ENCODE data around the gene ARHGAP18. TPM values are rescaled to one million over a fixed set of nuclear protein-coding genes. Genes with fewer than 3 reads are reported as not detected.

Gene ARHGAP18
- total RNA-seq, 1 donor from 2014 or later = 7.9 TPM

DNA sequence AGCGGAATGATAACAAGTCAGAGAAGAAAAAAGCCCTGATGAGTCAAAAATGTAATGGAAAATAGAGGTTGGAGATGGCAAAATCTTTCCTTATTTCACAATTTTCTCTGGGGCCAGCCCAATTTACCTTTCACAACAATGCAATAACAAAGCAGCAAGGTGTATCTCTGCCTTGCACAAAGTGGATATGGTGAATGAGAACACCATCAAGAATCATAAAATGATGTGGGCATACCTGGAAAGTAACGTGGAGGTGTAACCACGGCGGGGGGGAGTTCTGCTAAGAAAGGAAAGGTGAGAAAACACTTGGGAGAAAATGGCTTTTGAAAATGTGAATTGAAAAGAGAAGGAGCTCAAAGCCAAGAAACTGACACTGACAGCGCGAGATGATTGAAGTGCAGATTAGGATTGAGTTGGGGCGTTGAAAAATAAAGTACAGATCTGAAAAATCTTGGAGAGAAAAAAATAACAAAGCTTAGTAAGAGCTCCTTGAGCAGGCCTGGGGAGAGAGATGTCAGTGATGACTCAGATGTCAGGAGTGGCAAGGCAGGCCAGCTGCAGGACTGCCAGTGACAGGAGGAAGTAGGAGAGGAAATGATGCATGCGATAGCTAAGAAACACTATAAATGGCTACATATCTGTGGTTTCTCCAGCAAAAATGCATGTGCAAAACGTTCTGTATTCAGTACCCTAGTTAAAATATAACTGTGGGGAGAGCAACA, 26.2 kb downstream of the ARHGAP18 start:
- H3K9me3 Mint-ChIP-seq (ENCODE audit: unreplicated experiment) = no peaks in the 10 kb centered on the region
- TF ChIP-seq, protein P1, sequence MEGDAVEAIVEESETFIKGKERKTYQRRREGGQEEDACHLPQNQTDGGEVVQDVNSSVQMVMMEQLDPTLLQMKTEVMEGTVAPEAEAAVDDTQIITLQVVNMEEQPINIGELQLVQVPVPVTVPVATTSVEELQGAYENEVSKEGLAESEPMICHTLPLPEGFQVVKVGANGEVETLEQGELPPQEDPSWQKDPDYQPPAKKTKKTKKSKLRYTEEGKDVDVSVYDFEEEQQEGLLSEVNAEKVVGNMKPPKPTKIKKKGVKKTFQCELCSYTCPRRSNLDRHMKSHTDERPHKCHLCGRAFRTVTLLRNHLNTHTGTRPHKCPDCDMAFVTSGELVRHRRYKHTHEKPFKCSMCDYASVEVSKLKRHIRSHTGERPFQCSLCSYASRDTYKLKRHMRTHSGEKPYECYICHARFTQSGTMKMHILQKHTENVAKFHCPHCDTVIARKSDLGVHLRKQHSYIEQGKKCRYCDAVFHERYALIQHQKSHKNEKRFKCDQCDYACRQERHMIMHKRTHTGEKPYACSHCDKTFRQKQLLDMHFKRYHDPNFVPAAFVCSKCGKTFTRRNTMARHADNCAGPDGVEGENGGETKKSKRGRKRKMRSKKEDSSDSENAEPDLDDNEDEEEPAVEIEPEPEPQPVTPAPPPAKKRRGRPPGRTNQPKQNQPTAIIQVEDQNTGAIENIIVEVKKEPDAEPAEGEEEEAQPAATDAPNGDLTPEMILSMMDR (IDR thresholded peaks at IDR 0.05; ENCODE audit: partially characterized antibody, unreplicated experiment) = no peak
- DNase-seq = no peak
- no peak overlapping the region for H3K4me3 Mint-ChIP-seq (ENCODE audit: unreplicated experiment)
- peaks cover 9% of the 10 kb centered on the region for H3K4me1 Mint-ChIP-seq (ENCODE audit: low read depth, unreplicated experiment)
- no peaks in the 10 kb centered on the region for H3K36me3 Mint-ChIP-seq (ENCODE audit: unreplicated experiment)
- peak overlapping the region; percentile 28 for H3K27ac Mint-ChIP-seq (ENCODE audit: unreplicated experiment)
- H3K27me3 Mint-ChIP-seq (ENCODE audit: unreplicated experiment) = no peaks in the 10 kb centered on the region

DNA sequence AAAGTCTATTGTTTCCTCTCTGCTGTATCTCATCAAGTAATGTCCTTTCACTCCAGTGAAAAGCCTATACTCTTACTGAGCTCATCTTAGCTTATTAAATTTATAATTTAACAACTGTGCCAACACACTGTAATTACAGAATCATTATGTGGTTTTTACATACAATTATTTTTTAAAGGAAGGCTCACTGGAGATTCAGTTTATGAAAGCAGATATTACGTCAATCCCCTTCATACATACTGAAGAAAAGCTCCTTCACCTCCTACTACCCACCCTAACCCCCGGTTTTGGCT, 28.1 kb downstream of the ARHGAP18 start:
- H3K27ac Mint-ChIP-seq (ENCODE audit: unreplicated experiment) = no peak overlapping the region
- H3K9me3 Mint-ChIP-seq (ENCODE audit: unreplicated experiment) = no peaks in the 10 kb centered on the region

DNA sequence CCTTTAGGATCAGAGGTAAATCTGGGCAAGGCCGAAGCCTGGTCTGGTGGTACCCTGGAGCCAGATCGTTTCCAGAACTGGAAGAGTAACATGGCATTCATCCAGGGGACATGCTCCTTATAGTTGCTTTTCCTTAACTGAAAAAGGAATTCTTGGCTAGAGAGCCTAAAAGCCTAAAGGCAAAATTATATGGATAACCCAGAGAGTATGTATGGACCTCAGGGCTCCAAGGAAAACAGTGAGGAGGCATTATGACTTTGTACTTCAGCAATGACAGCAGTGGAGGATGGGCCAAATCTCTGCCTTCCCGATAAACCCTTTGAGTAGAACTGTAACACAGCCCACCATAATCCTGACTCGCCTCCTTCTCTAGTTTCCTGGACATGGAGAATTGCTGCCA, 29.3 kb downstream of the ARHGAP18 start:
- no peak overlapping the region for H3K4me3 Mint-ChIP-seq (ENCODE audit: unreplicated experiment)
- H3K4me1 Mint-ChIP-seq (ENCODE audit: low read depth, unreplicated experiment) = peaks cover 11% of the 10 kb centered on the region
- H3K27me3 Mint-ChIP-seq (ENCODE audit: unreplicated experiment) = no peaks in the 10 kb centered on the region
- H3K9me3 Mint-ChIP-seq (ENCODE audit: unreplicated experiment) = no peaks in the 10 kb centered on the region
- TF ChIP-seq, protein P1 (IDR thresholded peaks at IDR 0.05; ENCODE audit: partially characterized antibody, unreplicated experiment) = no peak
- no peak overlapping the region for H3K27ac Mint-ChIP-seq (ENCODE audit: unreplicated experiment)
- no peaks in the 10 kb centered on the region for H3K36me3 Mint-ChIP-seq (ENCODE audit: unreplicated experiment)
- DNase-seq = no peak

More for the DNA sequence above, 28.1 kb downstream of the ARHGAP18 start:
- peaks cover 9% of the 10 kb centered on the region for H3K4me1 Mint-ChIP-seq (ENCODE audit: low read depth, unreplicated experiment)
- TF ChIP-seq, protein P1 (IDR thresholded peaks at IDR 0.05; ENCODE audit: partially characterized antibody, unreplicated experiment) = no peak
- no peaks in the 10 kb centered on the region for H3K36me3 Mint-ChIP-seq (ENCODE audit: unreplicated experiment)
- no peak overlapping the region for H3K4me3 Mint-ChIP-seq (ENCODE audit: unreplicated experiment)
- no peak for DNase-seq
- H3K27me3 Mint-ChIP-seq (ENCODE audit: unreplicated experiment) = no peaks in the 10 kb centered on the region

DNA sequence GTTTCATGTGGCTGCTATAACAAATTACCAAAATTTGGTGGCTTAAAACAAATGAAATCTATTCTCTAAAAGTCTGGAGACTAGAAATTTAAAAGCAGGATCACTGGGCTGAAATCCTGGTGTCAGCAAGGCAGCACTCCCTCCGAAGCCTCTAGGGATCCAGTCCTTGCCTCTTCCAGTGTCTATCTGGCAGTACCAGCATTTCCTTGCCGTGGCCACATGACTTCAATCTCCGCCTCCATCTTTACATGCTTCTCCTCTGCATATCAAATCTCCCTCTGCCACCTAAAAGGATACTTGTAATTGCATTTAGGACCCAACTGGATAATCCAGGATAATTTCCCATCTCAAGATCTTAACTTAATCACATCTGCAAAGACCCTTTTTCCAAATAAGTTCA, 30.2 kb downstream of the ARHGAP18 start:
- H3K27ac Mint-ChIP-seq (ENCODE audit: unreplicated experiment) = no peak overlapping the region

DNA sequence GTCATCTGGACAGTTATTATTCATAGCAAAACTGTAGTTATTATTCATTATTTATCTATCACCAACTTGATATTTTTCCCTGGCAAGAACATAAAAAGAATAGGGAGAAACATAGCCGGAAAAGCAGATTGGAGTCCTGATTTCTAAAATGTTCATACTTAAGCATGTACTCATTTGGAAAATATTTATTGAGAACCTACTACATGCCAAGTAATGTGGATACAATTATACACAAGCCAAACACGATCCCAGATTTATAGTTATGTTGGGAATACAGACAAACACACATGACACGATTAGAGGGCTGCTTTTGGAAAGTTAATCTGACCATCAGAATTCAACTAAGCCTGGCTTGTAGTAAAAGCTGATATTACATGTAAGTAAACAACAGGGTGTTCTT, 30.7 kb downstream of the ARHGAP18 start:
- Mint-ChIP-seq H3K27ac (ENCODE audit: unreplicated experiment) (no peak overlapping the region), H3K4me1 (ENCODE audit: low read depth, unreplicated experiment) (peaks cover 18% of the 10 kb centered on the region), H3K36me3 (ENCODE audit: unreplicated experiment) (no peaks in the 10 kb centered on the region), H3K27me3 (ENCODE audit: unreplicated experiment) (no peaks in the 10 kb centered on the region), H3K9me3 (ENCODE audit: unreplicated experiment) (no peaks in the 10 kb centered on the region), H3K4me3 (ENCODE audit: unreplicated experiment) (no peak overlapping the region)
- DNase-seq = no peak
- TF ChIP-seq, protein P1 (IDR thresholded peaks at IDR 0.05; ENCODE audit: partially characterized antibody, unreplicated experiment) = no peak

More for the DNA sequence above, 30.2 kb downstream of the ARHGAP18 start:
- no peaks in the 10 kb centered on the region for H3K9me3 Mint-ChIP-seq (ENCODE audit: unreplicated experiment)
- no peaks in the 10 kb centered on the region for H3K27me3 Mint-ChIP-seq (ENCODE audit: unreplicated experiment)
- no peaks in the 10 kb centered on the region for H3K36me3 Mint-ChIP-seq (ENCODE audit: unreplicated experiment)
- TF ChIP-seq, protein P1 (IDR thresholded peaks at IDR 0.05; ENCODE audit: partially characterized antibody, unreplicated experiment) = no peak
- DNase-seq = no peak
- H3K4me1 Mint-ChIP-seq (ENCODE audit: low read depth, unreplicated experiment) = peaks cover 15% of the 10 kb centered on the region
- H3K4me3 Mint-ChIP-seq (ENCODE audit: unreplicated experiment) = no peak overlapping the region
